Neural crest cell (in vitro differentiated cells): ENCODE measurements around the gene HSP90B1. TPM values are rescaled to one million over a fixed set of nuclear protein-coding genes. Genes with fewer than 3 reads are reported as not detected.

Source experiments
- DNase-seq: peaks from one replicate; pipeline ENCODE4 v3.0.0; 2021; ENCODE audit warnings: low read depth, mixed read lengths, low spot score
- H3K27ac Mint-ChIP-seq: one replicate; pipeline ENCODE4 v1.8.0; 2021; ENCODE audit warnings: mild to moderate bottlenecking, mixed read lengths; ENCODE audit not compliant: unreplicated experiment
- H3K27me3 Mint-ChIP-seq: 2 replicates; pipeline ENCODE4 v1.8.0; 2021; ENCODE audit warnings: low read depth, mild to moderate bottlenecking, mixed read lengths
- H3K36me3 Mint-ChIP-seq: 2 replicates; pipeline ENCODE4 v1.8.0; 2021; ENCODE audit warnings: low read depth, mild to moderate bottlenecking, mixed read lengths
- H3K4me1 Mint-ChIP-seq: 2 replicates; pipeline ENCODE4 v1.8.0; 2021; ENCODE audit warnings: mixed read lengths
- H3K4me3 Mint-ChIP-seq: one replicate; pipeline ENCODE4 v1.8.0; 2021; ENCODE audit warnings: mild to moderate bottlenecking, mixed read lengths
- H3K9me3 Mint-ChIP-seq: 2 replicates; pipeline ENCODE4 v1.8.0; 2021; ENCODE audit warnings: mixed read lengths
- total RNA-seq: library from RNA; stranded (reverse); gene quantifications from 2 replicates; pipeline ENCODE4 v1.2.1, GENCODE V29; 2021
- TF ChIP-seq, protein P1 (sequence below): fragments of 200-600 bp; sonication (generic); conservative IDR thresholded peaks from 2 replicates; pipeline ENCODE4 v1.5.0; 2021; ENCODE audit warnings: antibody characterized with exemption, mild to moderate bottlenecking

HSP90B1 gene
- total RNA-seq, 1 donor from 2014 or later, result 566 TPM

GRCh38 chr12:103905730-103906349, 24.4 kb upstream of the HSP90B1 start:
- H3K36me3 Mint-ChIP-seq, result no peaks in the 10 kb centered on the region
- H3K4me1 Mint-ChIP-seq, result no peaks in the 10 kb centered on the region
- H3K27me3 Mint-ChIP-seq, result peaks cover 3% of the 10 kb centered on the region
- no peak for DNase-seq
- H3K9me3 Mint-ChIP-seq, result no peaks in the 10 kb centered on the region
- TF ChIP-seq, protein P1, sequence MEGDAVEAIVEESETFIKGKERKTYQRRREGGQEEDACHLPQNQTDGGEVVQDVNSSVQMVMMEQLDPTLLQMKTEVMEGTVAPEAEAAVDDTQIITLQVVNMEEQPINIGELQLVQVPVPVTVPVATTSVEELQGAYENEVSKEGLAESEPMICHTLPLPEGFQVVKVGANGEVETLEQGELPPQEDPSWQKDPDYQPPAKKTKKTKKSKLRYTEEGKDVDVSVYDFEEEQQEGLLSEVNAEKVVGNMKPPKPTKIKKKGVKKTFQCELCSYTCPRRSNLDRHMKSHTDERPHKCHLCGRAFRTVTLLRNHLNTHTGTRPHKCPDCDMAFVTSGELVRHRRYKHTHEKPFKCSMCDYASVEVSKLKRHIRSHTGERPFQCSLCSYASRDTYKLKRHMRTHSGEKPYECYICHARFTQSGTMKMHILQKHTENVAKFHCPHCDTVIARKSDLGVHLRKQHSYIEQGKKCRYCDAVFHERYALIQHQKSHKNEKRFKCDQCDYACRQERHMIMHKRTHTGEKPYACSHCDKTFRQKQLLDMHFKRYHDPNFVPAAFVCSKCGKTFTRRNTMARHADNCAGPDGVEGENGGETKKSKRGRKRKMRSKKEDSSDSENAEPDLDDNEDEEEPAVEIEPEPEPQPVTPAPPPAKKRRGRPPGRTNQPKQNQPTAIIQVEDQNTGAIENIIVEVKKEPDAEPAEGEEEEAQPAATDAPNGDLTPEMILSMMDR, result no peak
- no peak overlapping the region for H3K4me3 Mint-ChIP-seq
- H3K27ac Mint-ChIP-seq, result no peak overlapping the region

DNA sequence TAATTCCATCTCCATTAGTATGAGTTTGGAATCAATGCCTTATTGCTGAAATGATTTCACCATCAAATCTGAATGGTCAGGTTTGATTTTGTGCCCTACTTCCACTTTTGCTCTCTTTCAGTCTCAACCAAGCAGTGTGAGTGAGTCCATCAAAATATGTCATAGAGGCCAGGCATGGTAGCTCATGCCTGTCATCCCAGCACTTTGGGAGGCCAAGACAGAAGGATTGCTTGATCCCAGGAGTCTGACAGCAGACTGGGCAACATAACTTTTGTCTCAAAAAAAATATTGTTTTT, 22.0 kb upstream of the HSP90B1 start:
- H3K4me1 Mint-ChIP-seq, result no peaks in the 10 kb centered on the region
- peaks cover 3% of the 10 kb centered on the region for H3K27me3 Mint-ChIP-seq
- no peak overlapping the region for H3K27ac Mint-ChIP-seq
- H3K36me3 Mint-ChIP-seq, result no peaks in the 10 kb centered on the region
- H3K4me3 Mint-ChIP-seq, result no peak overlapping the region
- TF ChIP-seq, protein P1, result no peak
- H3K9me3 Mint-ChIP-seq, result no peaks in the 10 kb centered on the region
- DNase-seq, result no peak

DNA sequence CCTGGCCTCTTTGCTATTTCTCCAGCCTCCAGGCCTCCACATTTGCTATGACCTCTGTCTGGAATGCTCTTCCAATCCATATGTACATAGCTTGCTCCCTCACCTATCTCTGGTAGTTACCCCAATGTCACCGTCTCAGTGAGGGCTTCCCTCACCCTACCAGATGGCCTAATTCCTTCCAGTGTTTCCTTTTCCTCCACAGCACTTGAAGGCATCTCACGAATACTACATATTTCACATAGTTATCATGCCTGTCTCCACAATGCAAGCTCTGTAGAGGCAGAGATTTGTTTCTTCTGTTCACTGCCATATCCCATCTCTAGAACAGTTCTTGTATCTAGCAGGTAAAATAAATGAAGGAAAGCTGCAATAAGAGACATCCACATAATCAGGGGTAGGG, 21.3 kb upstream of the HSP90B1 start:
- DNase-seq, result no peak
- H3K27ac Mint-ChIP-seq, result no peak overlapping the region
- H3K9me3 Mint-ChIP-seq, result no peaks in the 10 kb centered on the region
- no peak overlapping the region for H3K4me3 Mint-ChIP-seq
- TF ChIP-seq, protein P1, result no peak
- no peaks in the 10 kb centered on the region for H3K36me3 Mint-ChIP-seq
- no peaks in the 10 kb centered on the region for H3K4me1 Mint-ChIP-seq
- H3K27me3 Mint-ChIP-seq, result peaks cover 3% of the 10 kb centered on the region

- no peak overlapping the region for H3K4me3 Mint-ChIP-seq
- TF ChIP-seq, protein P1, result no peak
- peaks cover 3% of the 10 kb centered on the region for H3K27me3 Mint-ChIP-seq
- no peaks in the 10 kb centered on the region for H3K4me1 Mint-ChIP-seq
- no peaks in the 10 kb centered on the region for H3K9me3 Mint-ChIP-seq
- no peak overlapping the region for H3K27ac Mint-ChIP-seq
- H3K36me3 Mint-ChIP-seq, result no peaks in the 10 kb centered on the region
- no peak for DNase-seq
These were observed 20.4 kb upstream of the HSP90B1 start for GRCh38 chr12:103909811-103910210.

DNA sequence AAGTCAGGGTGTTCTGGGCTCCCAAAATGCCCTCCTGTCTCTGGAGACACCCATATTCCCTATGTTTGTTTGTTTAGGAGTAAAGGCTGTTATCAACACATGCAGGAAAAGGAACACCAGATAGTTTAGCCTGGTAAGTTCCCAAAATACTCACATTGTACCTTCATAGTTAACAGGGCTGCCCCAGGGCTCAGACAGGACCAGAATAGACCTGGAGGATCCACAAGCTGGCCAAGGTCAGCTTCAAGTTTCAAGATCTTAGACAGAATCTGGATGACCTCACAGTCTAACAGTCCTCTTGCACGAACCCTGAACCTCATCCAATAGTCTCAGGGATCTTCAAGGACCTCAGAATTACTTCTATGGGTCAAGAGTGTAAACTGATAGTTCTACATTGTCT, 18.1 kb upstream of the HSP90B1 start:
- H3K4me3 Mint-ChIP-seq, result no peak overlapping the region
- TF ChIP-seq, protein P1, result no peak

More for the DNA sequence above, 18.1 kb upstream of the HSP90B1 start:
- DNase-seq, result no peak
- no peak overlapping the region for H3K27ac Mint-ChIP-seq
- no peaks in the 10 kb centered on the region for H3K4me1 Mint-ChIP-seq
- peaks cover 3% of the 10 kb centered on the region for H3K36me3 Mint-ChIP-seq
- no peaks in the 10 kb centered on the region for H3K27me3 Mint-ChIP-seq
- H3K9me3 Mint-ChIP-seq, result peaks cover 5% of the 10 kb centered on the region
